Measurements from ENCODE around the gene L3HYPDH.

The L3HYPDH gene

DNA sequence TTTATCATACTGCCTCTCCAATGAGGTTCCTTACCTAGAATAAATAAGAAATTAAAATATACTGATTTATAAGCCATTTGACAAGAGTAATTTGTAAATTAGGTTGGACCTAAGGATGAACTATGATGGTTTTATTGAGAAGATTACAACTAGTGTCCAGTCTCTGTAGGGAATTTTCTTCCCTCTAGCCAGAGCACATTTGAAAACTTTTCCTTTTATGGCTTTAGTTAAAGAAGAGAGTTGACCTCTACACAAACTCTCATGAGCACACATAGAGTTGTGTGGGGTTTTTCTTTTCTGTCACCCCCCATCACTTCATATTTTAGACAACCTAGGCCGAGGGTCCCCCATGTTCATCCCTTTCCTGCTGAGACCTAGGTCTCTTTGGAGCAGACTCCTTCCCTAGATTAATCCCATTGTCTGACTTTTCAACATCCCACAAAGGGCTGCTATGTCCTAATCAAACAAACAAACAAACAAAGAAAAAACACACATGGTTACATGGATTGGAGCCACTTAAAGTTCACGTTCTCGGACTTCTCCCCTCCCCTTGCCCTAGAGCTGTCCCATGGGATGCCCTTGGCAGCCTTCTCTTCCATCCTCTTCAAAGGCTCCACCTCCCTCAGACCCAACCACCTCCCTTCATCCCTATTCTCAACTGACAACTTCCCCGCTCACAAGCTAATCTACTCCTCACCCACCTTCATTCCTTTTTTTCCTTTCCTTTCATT is 59.7 kb downstream of the L3HYPDH start:
- DNase-seq, result no peak

Measured in SW 1271 (cell line).